HG02938 (cell line): ENCODE data around the gene PACSIN2.

Experiments
- ATAC-seq: cut with Tn5 transposase; IDR thresholded peaks from one replicate; pipeline ENCODE4 v1.9.1; 2021; ENCODE audit warnings: mild to moderate bottlenecking, moderate library complexity; ENCODE audit not compliant: unreplicated experiment

PACSIN2 gene

GRCh38 chr22:42833104-42833503 lies 181.8 kb downstream of the PACSIN2 start:
- no peak for ATAC-seq

- no peak for ATAC-seq
Observed at GRCh38 chr22:42831712-42832111, 183.2 kb downstream of the PACSIN2 start.

GRCh38 chr22:42830161-42830560 lies 184.8 kb downstream of the PACSIN2 start:
- no peak for ATAC-seq

GRCh38 chr22:42829302-42829701 lies 185.6 kb downstream of the PACSIN2 start:
- no peak for ATAC-seq

GRCh38 chr22:42825796-42826195 lies 189.2 kb downstream of the PACSIN2 start:
- no peak for ATAC-seq

- no peak for ATAC-seq
Observed at GRCh38 chr22:42821386-42821785, 193.6 kb downstream of the PACSIN2 start.

- ATAC-seq, result no peak
Observed at GRCh38 chr22:42820045-42820763, 194.7 kb downstream of the PACSIN2 start.
